PC-9 (cell line): ENCODE data around the gene FBXL17. TPM values are rescaled to one million over a fixed set of nuclear protein-coding genes. Genes with fewer than 3 reads are reported as not detected.

Source experiments
- BruUV-seq: library from RNA; stranded (reverse); fragments of 400-500 nt; replicated peaks from 2 replicates; lab custom pipeline; 2021; lab: Mats Ljungman, UMichigan
- CTCF ChIA-PET: fragments of 300-600 bp; sonication (Branson Sonifier 250); formaldehyde crosslinking; loops from one replicate; lab custom pipeline; 2022; ENCODE audit warnings: antibody characterized with exemption; lab: Charles Lee
- POLR2A ChIA-PET: fragments of 300-600 bp; sonication (Branson Sonifier 250); formaldehyde crosslinking; loops from one replicate; lab custom pipeline; 2022; ENCODE audit warnings: antibody characterized with exemption; ENCODE audit not compliant: unreplicated experiment; lab: Charles Lee
- DNase-seq, 2 experiments: peaks; one replicate each; pipeline versions ENCODE4 v3.0.0 to v3.0.0-alpha.2; 2015 to 2022; ENCODE audit warnings: mixed read lengths in 1 of 2
- H2AFZ ChIP-seq: fragments of 200-600 bp; sonication (generic); 2 replicates; pipeline ENCODE4 v1.8.1; 2017; ENCODE audit warnings: antibody characterized with exemption
- H3F3A ChIP-seq: fragments of 200-600 bp; sonication (generic); 2 replicates; pipeline ENCODE4 v1.8.1; 2017; ENCODE audit warnings: antibody characterized with exemption, mild to moderate bottlenecking, low read depth; ENCODE audit not compliant: insufficient read depth
- H3K27ac ChIP-seq: fragments of 200-600 bp; sonication (generic); 2 replicates; pipeline ENCODE4 v1.6.1; 2016; ENCODE audit warnings: mixed run types
- H3K27me3 ChIP-seq: fragments of 200-600 bp; sonication (generic); 2 replicates; pipeline ENCODE4 v1.6.1; 2016; ENCODE audit warnings: low read depth, mixed run types; ENCODE audit not compliant: insufficient read depth
- H3K36me3 ChIP-seq: fragments of 200-600 bp; sonication (generic); 2 replicates; pipeline ENCODE4 v1.6.1; 2016; ENCODE audit warnings: low read depth, mixed run types
- H3K4me1 ChIP-seq: fragments of 200-600 bp; sonication (generic); replicated peaks from 2 replicates; pipeline ENCODE4 v1.6.1; 2016; ENCODE audit warnings: mixed run types; ENCODE audit not compliant: insufficient read depth
- H3K4me2 ChIP-seq: fragments of 200-600 bp; sonication (generic); 2 replicates; pipeline ENCODE4 v1.6.1; 2017; ENCODE audit warnings: mixed run types
- H3K4me3 ChIP-seq: fragments of 200-600 bp; sonication (generic); 2 replicates; pipeline ENCODE4 v1.6.1; 2016; ENCODE audit warnings: mixed run types
- H3K79me2 ChIP-seq: fragments of 200-600 bp; sonication (generic); 2 replicates; pipeline ENCODE4 v1.6.1; 2017; ENCODE audit warnings: low read depth, mixed run types
- H3K9me2 ChIP-seq: fragments of 200-600 bp; sonication (generic); 2 replicates; pipeline ENCODE4 v1.8.1; 2017; ENCODE audit warnings: mild to moderate bottlenecking; ENCODE audit not compliant: insufficient read depth
- H3K9me3 ChIP-seq: fragments of 200-600 bp; sonication (generic); 2 replicates; pipeline ENCODE4 v1.8.1; 2016; ENCODE audit warnings: low read depth; ENCODE audit not compliant: insufficient read depth
- H4K20me1 ChIP-seq: fragments of 200-600 bp; sonication (generic); 2 replicates; pipeline ENCODE4 v1.8.1; 2017; ENCODE audit not compliant: insufficient read depth
- CTCF ChIP-seq: fragments of 200-600 bp; sonication (generic); conservative IDR thresholded peaks from 2 replicates; pipeline ENCODE4 v1.6.1; 2017; ENCODE audit warnings: mixed run types, antibody characterized with exemption, mild to moderate bottlenecking, moderate library complexity
- EZH2 ChIP-seq: fragments of 200-600 bp; sonication (generic); IDR thresholded peaks from 2 replicates; pipeline ENCODE4 v1.8.0; 2017; ENCODE audit warnings: antibody characterized with exemption, low read depth
- intact Hi-C: fragments of 100-400 bp; cut with micrococcal nuclease; formaldehyde crosslinking; loops from one replicate; pipeline ENCODE4 v1.10.0; 2022; ENCODE audit not compliant: unreplicated experiment
- total RNA-seq: library from RNA; stranded (reverse); gene quantifications from 2 replicates; pipeline ENCODE4 v1.2.3, GENCODE V29; 2021

FBXL17 gene
- total RNA-seq, 1 experiment from 2014 or later, result 19.5 TPM

- no TSS peak for BruUV-seq
- no peak overlapping the region for H2AFZ ChIP-seq
- H3K9me3 ChIP-seq, result no peaks in the 10 kb centered on the region
- H3F3A ChIP-seq, result no peaks in the 10 kb centered on the region
- no peak for DNase-seq
- no peak overlapping the region for H3K27ac ChIP-seq
- H3K4me2 ChIP-seq, result no peak overlapping the region
- H3K9me2 ChIP-seq, result no peaks in the 10 kb centered on the region; the same call in 1 of the 2 replicates
- TF ChIP-seq CTCF, result no peak
- no peak for TF ChIP-seq EZH2
- H3K4me1 ChIP-seq, result no peaks in the 10 kb centered on the region
- intact Hi-C loops, result no loop called here
- H3K36me3 ChIP-seq, result no peaks in the 10 kb centered on the region
- no peak overlapping the region for H3K4me3 ChIP-seq
- ChIA-PET CTCF (no interaction called here), POLR2A (no interaction called here)
- no peaks in the 10 kb centered on the region for H3K79me2 ChIP-seq
- no peaks in the 10 kb centered on the region for H4K20me1 ChIP-seq
- no peaks in the 10 kb centered on the region for H3K27me3 ChIP-seq
Observed at GRCh38 chr5:108193021-108193795, 188.7 kb downstream of the FBXL17 start.

- H3K4me3 ChIP-seq, result no peak overlapping the region
- H3K4me1 ChIP-seq, result no peaks in the 10 kb centered on the region
- BruUV-seq, result no TSS peak
- no peaks in the 10 kb centered on the region for H3K27me3 ChIP-seq
- ChIA-PET CTCF (no interaction called here), POLR2A (no interaction called here)
- H3K27ac ChIP-seq, result no peak overlapping the region
- no peaks in the 10 kb centered on the region for H3K9me2 ChIP-seq
- H3K4me2 ChIP-seq, result no peak overlapping the region
- no peaks in the 10 kb centered on the region for H3K36me3 ChIP-seq
- no peaks in the 10 kb centered on the region for H4K20me1 ChIP-seq
- H2AFZ ChIP-seq, result no peak overlapping the region
- intact Hi-C loops, result no loop called here
- TF ChIP-seq CTCF (no peak), EZH2 (no peak)
- no peaks in the 10 kb centered on the region for H3F3A ChIP-seq
- H3K79me2 ChIP-seq, result no peaks in the 10 kb centered on the region
- no peak for DNase-seq
- H3K9me3 ChIP-seq, result no peaks in the 10 kb centered on the region
Observed at GRCh38 chr5:108184940-108185339, 197.0 kb downstream of the FBXL17 start.

GRCh38 chr5:108181975-108182374 lies 199.9 kb downstream of the FBXL17 start:
- no peak overlapping the region for H3K4me2 ChIP-seq
- no peaks in the 10 kb centered on the region for H4K20me1 ChIP-seq
- H3F3A ChIP-seq, result no peaks in the 10 kb centered on the region
- TF ChIP-seq CTCF (no peak), EZH2 (no peak)
- H2AFZ ChIP-seq, result no peak overlapping the region
- no peaks in the 10 kb centered on the region for H3K9me3 ChIP-seq
- no peaks in the 10 kb centered on the region for H3K79me2 ChIP-seq
- H3K4me1 ChIP-seq, result no peaks in the 10 kb centered on the region
- DNase-seq, result no peak
- H3K9me2 ChIP-seq, result no peaks in the 10 kb centered on the region
- H3K27me3 ChIP-seq, result no peaks in the 10 kb centered on the region
- H3K36me3 ChIP-seq, result no peaks in the 10 kb centered on the region
- ChIA-PET POLR2A (no interaction called here), CTCF (no interaction called here)
- no TSS peak for BruUV-seq
- no peak overlapping the region for H3K27ac ChIP-seq
- H3K4me3 ChIP-seq, result no peak overlapping the region
- intact Hi-C loops, result no loop called here
